ENCODE measurements around the gene SRR. TPM values are rescaled to one million over a fixed set of nuclear protein-coding genes. Genes with fewer than 3 reads are reported as not detected.
"Not testable (repeated sequence)": the region's sequence is repeated elsewhere in the genome, so short reads cannot be mapped to it uniquely, and the experiment has no call there.

The SRR gene, protein sequence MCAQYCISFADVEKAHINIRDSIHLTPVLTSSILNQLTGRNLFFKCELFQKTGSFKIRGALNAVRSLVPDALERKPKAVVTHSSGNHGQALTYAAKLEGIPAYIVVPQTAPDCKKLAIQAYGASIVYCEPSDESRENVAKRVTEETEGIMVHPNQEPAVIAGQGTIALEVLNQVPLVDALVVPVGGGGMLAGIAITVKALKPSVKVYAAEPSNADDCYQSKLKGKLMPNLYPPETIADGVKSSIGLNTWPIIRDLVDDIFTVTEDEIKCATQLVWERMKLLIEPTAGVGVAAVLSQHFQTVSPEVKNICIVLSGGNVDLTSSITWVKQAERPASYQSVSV
- 16.9 and 20.7 TPM in 2 replicates for total RNA-seq

DNA sequence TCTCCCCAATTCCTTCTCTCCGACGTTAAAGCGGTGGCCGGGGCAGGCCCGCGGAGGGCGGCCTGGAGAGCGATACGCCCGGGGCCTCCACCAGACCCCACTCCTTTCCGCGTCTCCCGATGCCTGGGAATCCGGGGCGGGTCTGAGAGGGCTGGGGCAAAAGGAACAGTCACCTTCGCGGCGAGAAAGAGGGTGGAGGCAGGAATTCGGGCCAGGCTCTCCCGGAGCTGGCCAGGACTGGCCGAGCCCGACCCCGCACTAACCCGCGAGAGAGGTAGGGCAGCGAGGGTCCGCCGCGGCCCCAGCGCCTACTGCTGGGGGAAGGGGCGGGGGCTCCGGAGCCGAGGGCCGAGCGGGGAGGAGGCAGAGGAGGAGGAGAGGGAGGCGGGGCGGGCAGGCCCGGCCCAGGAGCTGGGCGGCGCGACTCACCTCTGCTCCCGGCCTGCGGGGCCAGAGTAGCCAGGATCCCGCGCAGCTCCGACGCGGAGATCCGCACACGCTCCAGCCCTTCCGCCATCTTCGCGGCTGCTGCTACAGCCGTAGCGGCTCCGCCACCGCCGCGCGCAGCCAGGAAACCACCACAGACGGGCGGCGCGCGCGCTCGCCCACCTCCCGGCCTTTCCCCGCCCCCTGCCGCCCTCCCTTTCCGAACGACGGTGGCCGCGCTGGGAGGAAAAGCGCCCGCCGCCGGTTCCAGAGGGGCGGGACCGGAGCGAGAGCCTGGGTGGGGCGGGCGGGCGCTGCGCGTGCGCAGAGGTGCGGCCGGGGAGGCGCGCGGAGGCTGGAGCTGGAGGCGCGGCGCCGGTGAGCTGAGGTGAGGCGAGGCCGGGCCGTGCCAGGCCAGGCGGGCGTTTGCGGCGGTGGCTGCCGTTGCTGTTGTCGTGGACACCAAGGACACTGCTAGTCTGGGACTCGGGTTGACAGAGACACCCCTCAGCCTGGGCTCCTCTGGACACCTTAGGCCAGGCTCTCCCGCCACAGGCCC lies at the start of gene SRR, which contains the start of gene SMG6:
Gene SRR, plus strand, starts transcription at position 747 of the 985 bp plus-strand sequence. CDS start 11,611 bp downstream, outside the sequence.
Gene SMG6, minus strand, starts transcription at position 582 of the 985 bp plus-strand sequence. Its CDS starts 65 bp downstream, at position 517.
- intact Hi-C loops (cut with micrococcal nuclease): loop anchor here (1.0 to 10.0 kb wide), 5 partner anchors 33 to 1549 kb away; partner anchors contain the start of genes CLUH, GEMIN4, MNT and SGSM2

- intact Hi-C loops (cut with micrococcal nuclease): not testable (repeated sequence)
Observed at GRCh38 chr17:2258830-2259229, 44.9 kb upstream of the SRR start.

DNA sequence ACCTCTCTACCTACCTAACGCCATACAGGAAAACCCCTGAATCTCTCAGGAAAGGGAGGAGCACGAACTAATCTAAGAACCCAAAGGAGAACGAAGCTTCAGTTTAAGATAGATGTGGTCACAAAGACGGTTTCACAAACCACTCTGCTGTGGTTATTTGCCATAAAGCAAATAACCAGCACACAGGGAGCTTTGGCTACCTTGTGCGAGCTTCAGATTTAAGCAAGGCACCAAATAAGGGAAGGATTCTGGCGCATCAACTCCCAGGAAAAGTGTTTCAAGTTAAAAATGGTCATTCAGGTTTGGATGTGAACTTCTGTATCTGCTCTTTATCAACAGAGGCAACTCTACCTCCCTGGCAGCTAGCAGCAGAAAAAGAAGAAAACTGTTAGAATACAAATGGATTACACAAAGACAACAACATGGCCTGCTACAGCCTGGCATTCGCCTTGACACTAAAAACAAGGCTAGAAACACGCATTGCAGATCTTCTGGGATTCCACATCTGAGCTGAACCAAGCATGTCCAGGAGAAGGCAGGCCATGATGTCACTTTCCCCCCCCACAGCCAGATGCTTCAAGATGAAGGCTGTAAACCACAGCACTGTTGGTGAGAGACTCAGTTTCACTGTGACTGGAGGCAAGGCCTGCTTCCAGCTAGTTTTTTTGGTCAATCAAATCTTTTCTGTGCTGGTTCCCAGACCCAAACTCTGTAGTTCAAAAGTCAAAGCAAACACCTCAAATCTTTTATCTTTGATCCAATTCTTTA lies 43.8 kb upstream of the SRR start:
- intact Hi-C loops (cut with micrococcal nuclease): loop anchor here (10.0 kb wide), 1 partner anchor 385 kb away; no protein-coding TSS in a partner anchor

DNA sequence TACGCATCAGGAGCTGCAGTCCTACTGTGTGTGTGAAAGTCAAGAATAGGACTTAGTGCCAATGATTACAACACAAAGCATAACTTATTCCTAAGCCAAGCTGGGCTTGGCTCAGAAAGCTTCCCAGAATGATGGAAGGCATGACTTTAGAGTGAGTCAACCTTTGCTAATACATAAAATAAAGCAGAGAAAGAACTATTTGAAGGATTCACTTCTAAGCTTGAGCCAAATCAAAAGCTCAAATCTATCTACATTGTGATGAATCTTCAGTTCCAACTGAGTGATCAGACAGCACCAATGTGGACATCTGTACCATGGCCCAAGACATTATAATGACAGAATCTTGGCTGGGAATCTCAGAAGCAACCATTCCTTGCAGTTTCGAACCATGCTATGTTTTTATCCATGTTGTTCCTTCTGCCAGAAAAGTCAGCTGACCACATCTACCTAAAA lies 41.6 kb upstream of the SRR start:
- intact Hi-C loops (cut with micrococcal nuclease): loop anchor here (10.0 kb wide), 1 partner anchor 387 kb away; no protein-coding TSS in a partner anchor

GRCh38 chr17:2263183-2264066 lies 40.3 kb upstream of the SRR start:
- intact Hi-C loops (cut with micrococcal nuclease): loop anchor here (10.0 kb wide), 1 partner anchor 389 kb away; no protein-coding TSS in a partner anchor

DNA sequence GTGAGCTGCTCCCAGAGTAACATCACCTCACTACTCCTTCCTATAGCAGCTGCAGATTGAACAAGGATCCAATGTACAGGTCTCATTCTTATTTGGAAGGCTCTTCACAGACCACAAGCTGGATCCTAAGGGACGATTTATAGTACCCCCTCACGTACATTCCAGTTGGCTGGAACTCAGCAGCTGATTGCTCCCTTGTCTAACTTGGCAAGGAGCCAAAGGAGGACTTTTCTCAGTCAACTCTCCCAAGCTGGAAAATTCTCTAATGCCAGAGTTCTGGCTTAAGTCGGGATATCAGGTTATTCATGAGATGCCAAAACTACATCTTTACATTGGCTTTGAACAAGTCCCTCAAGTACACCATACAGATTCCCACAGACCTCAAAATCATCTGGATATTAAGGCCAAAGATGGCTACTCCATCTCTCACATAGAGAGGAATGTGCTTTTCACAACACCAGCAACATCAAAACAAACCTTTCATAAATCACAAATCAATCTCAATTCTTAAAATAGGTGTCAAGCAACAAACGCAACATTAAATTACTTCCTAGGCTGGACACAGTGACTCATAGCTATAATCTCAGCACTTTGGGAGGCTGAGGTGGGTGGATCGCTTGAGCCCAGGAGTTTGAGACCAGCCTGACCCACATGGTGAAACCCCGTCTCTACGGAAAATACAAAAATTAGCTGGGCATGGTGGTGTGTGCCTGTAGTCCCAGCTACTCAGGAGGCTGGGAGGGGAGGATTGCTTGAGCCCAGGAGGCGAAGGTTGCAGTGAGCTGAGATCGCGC lies 39.5 kb upstream of the SRR start:
- intact Hi-C loops (cut with micrococcal nuclease): loop anchor here (10.0 kb wide), 1 partner anchor 389 kb away; no protein-coding TSS in a partner anchor

- intact Hi-C loops (cut with micrococcal nuclease): loop anchor here (10.0 kb wide), 1 partner anchor 390 kb away; no protein-coding TSS in a partner anchor
Observed at GRCh38 chr17:2265166-2265565, 38.6 kb upstream of the SRR start.

DNA sequence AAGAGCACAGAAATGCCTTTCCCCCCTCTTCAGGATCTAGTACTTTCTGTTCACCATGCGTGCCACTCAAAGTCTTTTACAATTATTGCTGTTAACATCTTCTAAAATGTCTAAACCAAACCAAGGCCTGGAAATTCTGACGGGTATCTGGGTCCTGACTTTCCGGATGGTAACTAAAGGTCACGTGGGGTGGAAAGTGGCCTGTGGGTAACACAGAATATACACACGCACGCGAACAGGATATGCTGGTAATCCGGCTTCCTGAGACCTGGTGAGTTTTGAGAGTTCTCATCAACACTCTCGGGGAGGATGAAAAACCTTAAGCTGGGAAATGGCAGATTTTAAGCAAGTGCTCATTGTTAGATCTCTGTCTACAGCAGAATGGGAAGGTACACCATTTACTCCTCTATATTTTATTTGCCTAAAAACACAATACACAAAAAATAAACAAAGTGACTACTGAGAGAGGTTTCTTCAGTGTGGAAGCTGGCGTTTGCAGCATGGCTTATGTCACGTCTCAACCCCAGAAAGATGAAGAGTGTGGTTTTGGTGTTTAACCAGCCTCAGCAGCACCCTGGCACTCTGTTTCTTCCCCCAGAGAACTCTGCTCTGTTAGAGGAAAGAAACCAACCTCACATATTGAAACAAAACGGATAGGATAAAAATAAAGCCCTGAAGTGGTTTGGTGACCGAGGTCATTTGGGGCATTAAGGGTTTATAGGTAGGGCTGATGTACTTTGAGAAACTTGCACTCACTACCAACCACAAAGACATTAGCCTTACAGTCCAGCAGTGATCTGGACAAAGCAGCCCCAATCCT lies 37.5 kb upstream of the SRR start:
- intact Hi-C loops (cut with micrococcal nuclease): loop anchor here (1.0 to 10.0 kb wide), 7 partner anchors 9 to 549 kb away; partner anchors contain the start of genes SMG6 and SRR

- intact Hi-C loops (cut with micrococcal nuclease): loop anchor here (1.0 to 10.0 kb wide), 7 partner anchors 8 to 550 kb away; partner anchors contain the start of genes SMG6 and SRR
Observed at GRCh38 chr17:2266865-2267228, 36.9 kb upstream of the SRR start.

GRCh38 chr17:2267354-2267753 lies 36.4 kb upstream of the SRR start:
- intact Hi-C loops (cut with micrococcal nuclease): loop anchor here (2.0 to 10.0 kb wide), 2 partner anchors 393 to 551 kb away; no protein-coding TSS in a partner anchor

- intact Hi-C loops (cut with micrococcal nuclease): no loop called here
Observed at GRCh38 chr17:2271985-2272702, 31.6 kb upstream of the SRR start.

- intact Hi-C loops (cut with micrococcal nuclease): no loop called here
Observed at GRCh38 chr17:2274414-2274813, 29.3 kb upstream of the SRR start.

DNA sequence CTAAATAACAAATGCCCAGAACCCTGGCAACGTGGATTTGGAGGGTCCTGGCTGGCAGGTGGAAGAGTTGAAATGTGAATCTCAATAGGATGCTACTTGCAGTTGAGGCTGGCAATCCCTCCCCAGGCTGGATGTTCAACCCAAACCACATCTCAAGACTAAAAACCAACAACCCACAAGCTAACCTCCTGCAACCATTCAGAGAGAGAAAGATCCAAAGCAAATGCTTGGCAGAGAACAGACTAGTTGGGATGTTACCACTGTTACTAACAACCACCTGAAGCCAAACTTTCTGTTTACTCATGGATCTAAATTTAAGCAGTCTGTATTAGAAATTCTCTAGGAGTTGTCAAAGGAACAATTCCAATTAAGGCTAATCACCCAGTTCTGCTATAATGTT lies 28.0 kb upstream of the SRR start:
- intact Hi-C loops (cut with micrococcal nuclease): loop anchor here (1.0 kb wide), 1 partner anchor 9 kb away; no protein-coding TSS in a partner anchor

GRCh38 chr17:2277429-2278170 lies 26.1 kb upstream of the SRR start:
- intact Hi-C loops (cut with micrococcal nuclease): no loop called here

GRCh38 chr17:2279707-2280106 lies 24.0 kb upstream of the SRR start:
- intact Hi-C loops (cut with micrococcal nuclease): no loop called here

DNA sequence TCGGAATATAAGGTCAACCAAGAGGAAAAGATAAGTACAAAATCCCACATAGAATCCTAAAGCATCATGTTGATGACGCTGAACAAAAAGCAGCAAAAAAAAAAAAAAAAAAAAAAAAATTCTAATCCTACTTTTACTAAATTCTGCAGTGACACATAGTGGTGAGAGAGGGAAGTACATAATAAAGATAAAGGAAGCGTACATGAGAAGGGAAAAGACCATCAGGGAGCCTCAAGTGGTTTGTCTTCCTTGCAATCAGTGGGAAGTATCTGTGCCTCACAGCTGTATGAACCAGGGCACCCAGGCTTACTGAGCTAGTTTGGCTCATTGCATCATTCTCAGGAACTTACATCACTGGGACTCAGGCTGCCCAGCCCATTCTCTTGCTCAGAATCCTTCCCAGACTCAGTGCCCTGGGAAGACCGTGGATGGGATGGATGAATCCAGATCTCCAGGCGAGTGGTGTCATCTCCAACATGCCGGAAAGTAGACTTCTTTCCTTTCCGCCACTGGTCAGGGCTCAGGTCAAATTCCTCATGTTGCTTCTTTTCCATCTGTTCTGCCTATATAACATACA lies 21.4 kb upstream of the SRR start:
- intact Hi-C loops (cut with micrococcal nuclease): loop anchor here (1.0 kb wide), 2 partner anchors 38 to 228 kb away; no protein-coding TSS in a partner anchor

All from T-helper 2 cell treated with Interferon-gamma antibody and Interleukin-4, amounts not matched to agents 100 ng/mL and 5 ng/mL, for 36 hours (primary cell).